GM23248 (cell line): ENCODE data around the gene PTGFRN. TPM values are rescaled to one million over a fixed set of nuclear protein-coding genes. Genes with fewer than 3 reads are reported as not detected.

ENCODE experiments used
- DNase-seq: peaks from one replicate; pipeline ENCODE4 v3.0.0-alpha.2; 2015
- H2AFZ ChIP-seq: fragments of 200-600 bp; sonication (generic); 2 replicates; pipeline ENCODE4 v1.6.1; 2016; ENCODE audit warnings: antibody characterized with exemption
- H3F3A ChIP-seq: fragments of 200-600 bp; sonication (generic); 2 replicates; pipeline ENCODE4 v1.6.1; 2016; ENCODE audit warnings: mild to moderate bottlenecking, antibody characterized with exemption, mixed run types; ENCODE audit not compliant: insufficient read depth
- H3K27ac ChIP-seq: fragments of 200-600 bp; sonication (generic); 2 replicates; pipeline ENCODE4 v1.5.1; 2016; ENCODE audit warnings: mild to moderate bottlenecking
- H3K27me3 ChIP-seq: fragments of 200-600 bp; sonication (generic); replicated peaks from 2 replicates; pipeline ENCODE4 v1.6.1; 2016; ENCODE audit warnings: mild to moderate bottlenecking; ENCODE audit not compliant: insufficient read depth
- H3K36me3 ChIP-seq: fragments of 200-600 bp; sonication (generic); 2 replicates; pipeline ENCODE4 v1.6.1; 2016; ENCODE audit warnings: low read depth, mild to moderate bottlenecking
- H3K4me1 ChIP-seq: fragments of 200-600 bp; sonication (generic); 2 replicates; pipeline ENCODE4 v1.6.1; 2016; ENCODE audit warnings: mild to moderate bottlenecking; ENCODE audit not compliant: insufficient read depth
- H3K4me2 ChIP-seq: fragments of 200-600 bp; sonication (generic); one replicate; pipeline ENCODE4 v1.6.1; 2016; ENCODE audit warnings: mild to moderate bottlenecking; ENCODE audit not compliant: unreplicated experiment
- H3K4me3 ChIP-seq: fragments of 200-600 bp; sonication (generic); 2 replicates; pipeline ENCODE4 v1.5.1; 2016; ENCODE audit warnings: mild to moderate bottlenecking
- H3K79me2 ChIP-seq: fragments of 200-600 bp; sonication (generic); 2 replicates; pipeline ENCODE4 v1.6.1; 2016; ENCODE audit warnings: mild to moderate bottlenecking; ENCODE audit not compliant: insufficient read depth
- H3K9ac ChIP-seq: fragments of 200-600 bp; sonication (generic); 2 replicates; pipeline ENCODE4 v1.6.1; 2016; ENCODE audit warnings: mild to moderate bottlenecking
- H3K9me2 ChIP-seq: fragments of 200-600 bp; sonication (generic); 2 replicates; pipeline ENCODE4 v1.6.1; 2016; ENCODE audit warnings: mixed run types, mild to moderate bottlenecking, moderate library complexity; ENCODE audit not compliant: insufficient read depth
- H3K9me3 ChIP-seq: fragments of 200-600 bp; sonication (generic); one replicate; pipeline ENCODE4 v1.6.1; 2017; ENCODE audit warnings: low read depth
- H4K20me1 ChIP-seq: fragments of 200-600 bp; sonication (generic); 2 replicates; pipeline ENCODE4 v1.6.0; 2016; ENCODE audit not compliant: insufficient read depth
- EZH2 ChIP-seq: fragments of 200-600 bp; sonication (generic); IDR thresholded peaks from 2 replicates; pipeline ENCODE4 v1.6.1; 2018; ENCODE audit warnings: antibody characterized with exemption, mild to moderate bottlenecking; ENCODE audit not compliant: insufficient read depth, poor library complexity, severe bottlenecking
- EZH2phosphoT487 ChIP-seq: fragments of 200-600 bp; sonication (generic); IDR thresholded peaks from 2 replicates; pipeline ENCODE4 v1.6.1; 2018; ENCODE audit warnings: antibody characterized with exemption, moderate library complexity, mild to moderate bottlenecking, low read depth; ENCODE audit not compliant: insufficient read depth
- WGBS, 2 experiments: methylation state at CpG; one replicate each; pipeline ENCODE4 v1.1.6; 2015 to 2017; ENCODE audit warnings: low lambda C conversion rate in 2 of 2, low coverage in 1 of 2; ENCODE audit errors: missing lambda C conversion rate in 2 of 2; 5-methylcytosine and 5-hydroxymethylcytosine counted together
- in situ Hi-C: fragments of 300-500 bp; cut with MboI; formaldehyde crosslinking; loops from 2 replicates; pipeline ENCODE4 v1.15.0; 2020
- polyA plus RNA-seq: library from polyadenylated mRNA; unstranded; fragments of >200 nt; fragmentation: Nextera tagmentation; extraction: Ambion mirVana; gene quantifications from 2 replicates; pipeline ENCODE4 v1.2.1, GENCODE V29; 2016
- total RNA-seq: library from RNA; depleted of rRNA; stranded (reverse); fragments of >200 nt; shearing (Covaris generic); gene quantifications from 2 replicates; pipeline ENCODE4 v1.2.3, GENCODE V29; 2014

PTGFRN gene
- total and polyA plus RNA-seq, 2 experiments from 2014 or later, result 14.7 to 25.7 TPM

DNA sequence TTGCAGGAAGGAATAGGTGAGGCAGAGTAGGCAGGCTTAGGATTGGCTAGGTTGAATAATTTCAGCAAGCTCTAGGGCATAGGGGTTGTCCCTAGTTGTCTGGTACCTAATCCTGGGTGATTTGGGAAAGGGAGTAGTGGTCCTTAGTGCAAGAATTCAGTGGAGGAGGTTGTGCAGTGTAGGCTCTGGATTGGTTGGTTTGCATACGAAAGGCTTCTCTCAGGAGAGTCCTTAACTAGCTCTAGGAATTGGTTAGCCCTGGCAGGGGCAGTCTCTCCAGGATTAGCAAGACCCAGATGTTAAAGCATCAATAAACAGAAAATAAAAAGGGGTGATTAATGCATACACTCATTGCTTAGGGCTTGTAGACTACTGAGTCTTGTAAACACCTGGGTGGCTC lies 82.2 kb downstream of the PTGFRN start:
- no peaks in the 10 kb centered on the region for H3K36me3 ChIP-seq
- H3K4me3 ChIP-seq, result no peak overlapping the region
- no peak for DNase-seq
- H3K9me3 ChIP-seq, result no peaks in the 10 kb centered on the region
- H2AFZ ChIP-seq, result no peak overlapping the region
- no peaks in the 10 kb centered on the region for H4K20me1 ChIP-seq
- no peaks in the 10 kb centered on the region for H3K79me2 ChIP-seq
- no peak overlapping the region for H3K4me2 ChIP-seq
- no peak overlapping the region for H3K9ac ChIP-seq
- H3K27me3 ChIP-seq, result no peaks in the 10 kb centered on the region
- TF ChIP-seq EZH2 (no peak), EZH2phosphoT487 (no peak)
- no peaks in the 10 kb centered on the region for H3K9me2 ChIP-seq
- in situ Hi-C loops, result no loop called here
- 93 to 100% methylated on average over 1 of the region's 1 CpG for WGBS, 2 experiments
- 0 out of 2 replicates have a peak overlapping the region, but pooled peaks have one; percentile 94 for H3K27ac ChIP-seq
- peaks cover 33% of the 10 kb centered on the region for H3F3A ChIP-seq
- H3K4me1 ChIP-seq, result peaks cover 37% of the 10 kb centered on the region

GRCh38 chr1:116993286-116993685 lies 83.6 kb downstream of the PTGFRN start:
- H3K4me1 ChIP-seq, result peaks cover 46% of the 10 kb centered on the region
- TF ChIP-seq EZH2, result no peak
- TF ChIP-seq EZH2phosphoT487, result no peak

GRCh38 chr1:116994411-116994810 lies 84.7 kb downstream of the PTGFRN start:
- Histone ChIP-seq H3K9me2 (peaks cover under 1% of the 10 kb centered on the region; the same call in 1 of the 2 replicates), H3K4me2 (no peak overlapping the region), H3K27ac (no peak overlapping the region), H3K4me3 (no peak overlapping the region), H3K9ac (no peak overlapping the region), H3K36me3 (no peaks in the 10 kb centered on the region), H3K9me3 (no peaks in the 10 kb centered on the region), H3K4me1 (peaks cover 36% of the 10 kb centered on the region), H4K20me1 (no peaks in the 10 kb centered on the region), H3F3A (peaks cover 24% of the 10 kb centered on the region), H3K27me3 (no peaks in the 10 kb centered on the region), H2AFZ (no peak overlapping the region), H3K79me2 (no peaks in the 10 kb centered on the region)
- in situ Hi-C loops, result no loop called here
- WGBS, 2 experiments, result 68 to 70% methylated on average over 2 of the region's 2 CpGs
- no peak for DNase-seq
- no peak for TF ChIP-seq EZH2
- no peak for TF ChIP-seq EZH2phosphoT487

More at GRCh38 chr1:116993286-116993685, 83.6 kb downstream of the PTGFRN start:
- in situ Hi-C loops, result no loop called here
- Histone ChIP-seq H3K9ac (no peak overlapping the region), H3F3A (peaks cover 33% of the 10 kb centered on the region), H3K27ac (no peak overlapping the region), H3K4me2 (no peak overlapping the region), H2AFZ (no peak overlapping the region), H4K20me1 (no peaks in the 10 kb centered on the region), H3K36me3 (no peaks in the 10 kb centered on the region), H3K9me2 (no peaks in the 10 kb centered on the region), H3K9me3 (no peaks in the 10 kb centered on the region), H3K27me3 (no peaks in the 10 kb centered on the region), H3K79me2 (no peaks in the 10 kb centered on the region), H3K4me3 (no peak overlapping the region)
- 97% methylated on average over 7 of the region's 7 CpGs for WGBS, 2 experiments
- no peak for DNase-seq

DNA sequence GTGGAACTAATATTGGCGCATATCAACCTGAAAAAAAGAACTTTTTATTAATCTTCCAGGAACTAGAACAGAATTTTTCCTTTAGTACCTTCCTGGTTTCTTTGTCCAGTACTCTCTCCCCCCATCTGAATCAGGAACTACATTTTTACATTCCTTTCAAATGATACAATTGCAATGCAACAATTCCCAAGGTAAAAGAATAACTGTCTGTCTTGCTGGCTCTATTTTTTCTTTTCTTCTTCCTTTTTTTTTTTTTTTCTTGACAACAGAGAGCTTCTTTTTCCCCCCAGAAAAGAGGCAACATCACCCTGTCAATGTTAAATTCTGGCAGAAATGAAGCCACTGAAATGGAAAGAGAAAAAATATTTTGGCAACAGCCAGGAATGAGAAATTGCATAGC lies 87.3 kb downstream of the PTGFRN start:
- Histone ChIP-seq H2AFZ (no peak overlapping the region), H3K9me2 (peaks cover 5% of the 10 kb centered on the region; the same call in 1 of the 2 replicates), H3K27me3 (no peaks in the 10 kb centered on the region), H3F3A (peaks cover 3% of the 10 kb centered on the region; the same call in 1 of the 2 replicates), H3K4me1 (peaks cover 15% of the 10 kb centered on the region), H3K36me3 (no peaks in the 10 kb centered on the region), H3K27ac (no peak overlapping the region), H3K4me3 (no peak overlapping the region), H3K9ac (no peak overlapping the region), H4K20me1 (no peaks in the 10 kb centered on the region), H3K4me2 (peak overlapping the region; percentile 38), H3K9me3 (no peaks in the 10 kb centered on the region), H3K79me2 (no peaks in the 10 kb centered on the region)
- 94 to 100% methylated on average over 1 of the region's 1 CpG for WGBS, 2 experiments
- peak; percentile 37 for DNase-seq
- TF ChIP-seq EZH2phosphoT487 (no peak), EZH2 (no peak)
- in situ Hi-C loops, result no loop called here

- peak; percentile 29 for DNase-seq
- H3K9ac ChIP-seq, result no peak overlapping the region
- H3K4me2 ChIP-seq, result peak overlapping the region; percentile 38
- H3K9me3 ChIP-seq, result no peaks in the 10 kb centered on the region
- peaks cover 15% of the 10 kb centered on the region for H3K4me1 ChIP-seq
- no peak overlapping the region for H2AFZ ChIP-seq
- H3K27me3 ChIP-seq, result no peaks in the 10 kb centered on the region
- in situ Hi-C loops, result no loop called here
- H3K36me3 ChIP-seq, result no peaks in the 10 kb centered on the region
- no peaks in the 10 kb centered on the region for H3F3A ChIP-seq
- H3K4me3 ChIP-seq, result no peak overlapping the region
- peaks cover 5% of the 10 kb centered on the region; the same call in 1 of the 2 replicates for H3K9me2 ChIP-seq
- H3K79me2 ChIP-seq, result no peaks in the 10 kb centered on the region
- H3K27ac ChIP-seq, result no peak overlapping the region
- TF ChIP-seq EZH2 (no peak), EZH2phosphoT487 (no peak)
- H4K20me1 ChIP-seq, result no peaks in the 10 kb centered on the region
Measured at GRCh38 chr1:116997636-116998035, 87.9 kb downstream of the PTGFRN start.
